HG03196 (cell line): Measurements from ENCODE around the gene PEX7.
"Not testable (repeated sequence)": the region's sequence is repeated elsewhere in the genome, so short reads cannot be mapped to it uniquely, and the experiment has no call there.

Experiments used
- ATAC-seq: cut with Tn5 transposase; IDR thresholded peaks from one replicate; pipeline ENCODE4 v1.9.1; 2021; ENCODE audit not compliant: unreplicated experiment

PEX7 gene

GRCh38 chr6:136840276-136841001 lies 18.0 kb downstream of the PEX7 start:
- no peak for ATAC-seq

GRCh38 chr6:136843210-136843609 lies 20.8 kb downstream of the PEX7 start:
- ATAC-seq: no peak

GRCh38 chr6:136846046-136846445 lies 23.7 kb downstream of the PEX7 start:
- ATAC-seq: no peak

GRCh38 chr6:136846477-136846876 lies 24.1 kb downstream of the PEX7 start:
- not testable (repeated sequence) for ATAC-seq

GRCh38 chr6:136849979-136850563 lies 27.7 kb downstream of the PEX7 start:
- not testable (repeated sequence) for ATAC-seq

GRCh38 chr6:136859430-136859829 lies 37.0 kb downstream of the PEX7 start:
- ATAC-seq: no peak

- ATAC-seq: no peak
These were observed 37.7 kb downstream of the PEX7 start for GRCh38 chr6:136860043-136860442.

GRCh38 chr6:136862662-136863061 lies 40.3 kb downstream of the PEX7 start:
- no peak for ATAC-seq

- no peak for ATAC-seq
These were observed 41.4 kb downstream of the PEX7 start for GRCh38 chr6:136863752-136864151.

- no peak for ATAC-seq
These were observed 42.3 kb downstream of the PEX7 start for GRCh38 chr6:136864676-136865075.

GRCh38 chr6:136866872-136867416 lies 44.6 kb downstream of the PEX7 start:
- ATAC-seq: no peak

- no peak for ATAC-seq
These were observed 47.1 kb downstream of the PEX7 start for GRCh38 chr6:136869451-136869850.

- no peak for ATAC-seq
These were observed 51.4 kb downstream of the PEX7 start for GRCh38 chr6:136873748-136874147.

- ATAC-seq: not testable (repeated sequence)
These were observed 54.1 kb downstream of the PEX7 start for GRCh38 chr6:136876469-136876868.

- ATAC-seq: no peak
These were observed 58.5 kb downstream of the PEX7 start for GRCh38 chr6:136880748-136881460.

- no peak for ATAC-seq
These were observed 63.7 kb downstream of the PEX7 start for GRCh38 chr6:136886091-136886490.

- no peak for ATAC-seq
These were observed 65.6 kb downstream of the PEX7 start for GRCh38 chr6:136887953-136888352.

GRCh38 chr6:136889271-136890193 lies 67.1 kb downstream of the PEX7 start:
- ATAC-seq: no peak

- ATAC-seq: no peak
These were observed 67.9 kb downstream of the PEX7 start for GRCh38 chr6:136890194-136890839.

- no peak for ATAC-seq
These were observed 68.6 kb downstream of the PEX7 start for GRCh38 chr6:136890986-136891385.
